Measurements from ENCODE around the gene CMSS1.
A peak's percentile ranks its signal among the peaks of the same experiment; 100 is the strongest.
"Not testable (repeated sequence)": the region's sequence is repeated elsewhere in the genome, so short reads cannot be mapped to it uniquely, and the experiment has no call there.

Gene CMSS1

GRCh38 chr3:100198579-100199269 lies 381.1 kb downstream of the CMSS1 start:
- DNase-seq = no peak

- DNase-seq = no peak
Measured at GRCh38 chr3:100205171-100205570, 387.5 kb downstream of the CMSS1 start.

- DNase-seq = no peak
Measured at GRCh38 chr3:100206687-100207086, 389.0 kb downstream of the CMSS1 start.

GRCh38 chr3:100207886-100208285 lies 390.2 kb downstream of the CMSS1 start:
- DNase-seq = no peak

GRCh38 chr3:100209169-100209568 lies 391.5 kb downstream of the CMSS1 start:
- DNase-seq = no peak

- peak in 2 of 3 experiments; percentile 44 to 69 for DNase-seq
Measured at GRCh38 chr3:100209948-100210771, 392.5 kb downstream of the CMSS1 start.

GRCh38 chr3:100210772-100211135 lies 393.1 kb downstream of the CMSS1 start:
- peak in 2 of 3 experiments; percentile 69 to 84 for DNase-seq

GRCh38 chr3:100213891-100214573 lies 396.4 kb downstream of the CMSS1 start:
- no peak for DNase-seq

GRCh38 chr3:100214574-100214964 lies 396.9 kb downstream of the CMSS1 start:
- no peak for DNase-seq

GRCh38 chr3:100216713-100217112 lies 399.1 kb downstream of the CMSS1 start:
- no peak for DNase-seq

GRCh38 chr3:100221159-100221558 lies 403.5 kb downstream of the CMSS1 start:
- DNase-seq = no peak

- no peak for DNase-seq
Measured at GRCh38 chr3:100225193-100225592, 407.5 kb downstream of the CMSS1 start.

GRCh38 chr3:100225883-100226282 lies 408.2 kb downstream of the CMSS1 start:
- DNase-seq = no peak

GRCh38 chr3:100226712-100227429 lies 409.2 kb downstream of the CMSS1 start:
- DNase-seq = no peak

GRCh38 chr3:100227511-100227921 lies 409.9 kb downstream of the CMSS1 start:
- no peak for DNase-seq

GRCh38 chr3:100228247-100228646 lies 410.6 kb downstream of the CMSS1 start:
- DNase-seq = no peak

GRCh38 chr3:100229188-100229587 lies 411.5 kb downstream of the CMSS1 start:
- DNase-seq = not testable (repeated sequence)

- no peak for DNase-seq
Measured at GRCh38 chr3:100230710-100231109, 413.0 kb downstream of the CMSS1 start.

All from NCI-H1417 (cell line).